Choroid plexus epithelial cell (primary cell): ENCODE measurements around the gene GNA14.
"Not testable (repeated sequence)": the region's sequence is repeated elsewhere in the genome, so short reads cannot be mapped to it uniquely, and the experiment has no call there.

Experiments
- DNase-seq: peaks from one replicate; pipeline ENCODE4 v3.0.0-alpha.2; 2010; ENCODE audit warnings: low read depth
- H3K4me3 ChIP-seq: 2 replicates; pipeline ENCODE4 v1.5.1; 2011; ENCODE audit warnings: low read depth, mild to moderate bottlenecking, control low read depth, low read length, moderate library complexity
- TF ChIP-seq, protein P1 (sequence below): conservative IDR thresholded peaks from 2 replicates; pipeline ENCODE4 v1.5.1; 2011; ENCODE audit warnings: low read depth, mild to moderate bottlenecking, control low read depth, inconsistent platforms, low read length, moderate library complexity

GNA14 gene

DNA sequence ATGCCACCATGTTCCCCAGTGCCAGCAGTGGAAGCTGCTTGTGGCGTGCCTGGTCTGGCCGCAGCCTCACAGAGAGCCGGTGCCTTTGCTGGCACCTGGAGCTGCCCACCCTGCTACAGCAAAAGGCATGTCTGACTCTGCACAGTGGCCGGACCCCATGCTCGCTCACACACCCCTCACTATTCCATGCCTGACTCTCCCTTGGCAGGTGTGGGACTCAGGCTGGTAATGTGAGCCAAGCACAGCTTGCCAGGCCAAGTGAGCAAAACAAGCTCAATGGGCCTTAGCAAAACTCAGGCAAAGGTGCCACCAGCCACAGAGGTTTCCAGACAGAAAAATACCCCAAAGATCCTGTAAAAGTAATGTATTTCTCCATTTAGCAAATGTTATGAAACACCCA lies 15.5 kb downstream of the GNA14 start:
- H3K4me3 ChIP-seq: no peak overlapping the region
- TF ChIP-seq, protein P1, sequence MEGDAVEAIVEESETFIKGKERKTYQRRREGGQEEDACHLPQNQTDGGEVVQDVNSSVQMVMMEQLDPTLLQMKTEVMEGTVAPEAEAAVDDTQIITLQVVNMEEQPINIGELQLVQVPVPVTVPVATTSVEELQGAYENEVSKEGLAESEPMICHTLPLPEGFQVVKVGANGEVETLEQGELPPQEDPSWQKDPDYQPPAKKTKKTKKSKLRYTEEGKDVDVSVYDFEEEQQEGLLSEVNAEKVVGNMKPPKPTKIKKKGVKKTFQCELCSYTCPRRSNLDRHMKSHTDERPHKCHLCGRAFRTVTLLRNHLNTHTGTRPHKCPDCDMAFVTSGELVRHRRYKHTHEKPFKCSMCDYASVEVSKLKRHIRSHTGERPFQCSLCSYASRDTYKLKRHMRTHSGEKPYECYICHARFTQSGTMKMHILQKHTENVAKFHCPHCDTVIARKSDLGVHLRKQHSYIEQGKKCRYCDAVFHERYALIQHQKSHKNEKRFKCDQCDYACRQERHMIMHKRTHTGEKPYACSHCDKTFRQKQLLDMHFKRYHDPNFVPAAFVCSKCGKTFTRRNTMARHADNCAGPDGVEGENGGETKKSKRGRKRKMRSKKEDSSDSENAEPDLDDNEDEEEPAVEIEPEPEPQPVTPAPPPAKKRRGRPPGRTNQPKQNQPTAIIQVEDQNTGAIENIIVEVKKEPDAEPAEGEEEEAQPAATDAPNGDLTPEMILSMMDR: no peak
- no peak for DNase-seq

DNA sequence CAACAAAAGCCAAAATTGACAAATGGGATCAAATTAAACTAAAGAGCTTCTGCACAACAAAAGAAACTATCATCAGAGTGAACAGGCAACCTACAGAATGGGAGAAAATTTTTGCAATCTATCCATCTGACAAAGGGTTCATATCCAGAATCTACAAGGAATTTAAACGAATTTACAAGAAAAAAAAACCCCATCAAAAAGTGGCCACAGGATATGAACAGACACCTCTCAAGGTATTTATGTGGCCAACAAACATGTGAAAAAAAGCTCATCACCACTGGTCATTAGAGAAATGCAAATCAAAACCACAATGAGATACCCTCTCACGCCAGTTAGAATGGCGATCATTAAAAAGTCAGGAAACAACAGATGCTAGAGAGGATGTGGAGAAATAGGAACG lies 19.3 kb downstream of the GNA14 start:
- not testable (repeated sequence) for H3K4me3 ChIP-seq, DNase-seq

DNA sequence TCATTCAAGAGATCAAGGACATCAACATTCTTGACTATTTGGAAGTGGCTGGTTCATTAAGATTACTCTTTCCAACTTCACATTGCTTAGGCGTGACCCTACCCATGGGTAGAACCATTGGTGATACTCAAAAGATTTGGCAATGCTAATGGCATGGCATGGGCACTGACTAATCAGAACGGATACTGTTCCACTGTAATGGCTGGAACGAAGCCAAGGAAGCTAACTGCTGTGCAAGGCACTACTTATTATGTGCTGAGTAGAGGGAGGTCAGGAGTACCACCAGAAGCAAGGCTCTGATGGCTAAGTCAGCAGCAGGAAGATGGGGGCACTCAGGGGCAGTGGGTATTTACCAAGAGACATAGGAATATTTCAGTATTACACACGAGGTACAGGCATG lies 31.9 kb downstream of the GNA14 start:
- TF ChIP-seq, protein P1: no peak
- H3K4me3 ChIP-seq: no peak overlapping the region
- DNase-seq: peak; percentile 21

DNA sequence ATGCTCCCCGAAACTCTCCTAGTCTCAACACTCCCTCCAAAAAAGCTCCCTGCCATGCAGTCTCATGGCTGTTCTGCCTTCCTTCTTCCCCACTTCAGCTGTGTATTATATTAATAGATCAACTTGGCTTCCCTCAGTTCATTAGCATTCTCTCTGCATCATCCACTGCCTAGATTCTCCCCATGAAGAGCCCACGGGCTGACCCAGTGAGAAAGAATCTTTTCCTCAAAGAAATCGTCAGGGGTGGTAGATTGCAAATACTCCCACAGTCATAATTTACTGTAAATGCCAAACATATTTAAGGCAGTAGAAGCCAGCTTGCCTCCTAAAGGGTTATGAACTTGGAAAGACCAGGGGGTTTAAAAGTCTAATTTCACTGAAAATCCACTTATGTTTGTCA lies 33.5 kb downstream of the GNA14 start:
- peak; percentile 43 for DNase-seq
- TF ChIP-seq, protein P1: no peak
- no peak overlapping the region for H3K4me3 ChIP-seq

DNA sequence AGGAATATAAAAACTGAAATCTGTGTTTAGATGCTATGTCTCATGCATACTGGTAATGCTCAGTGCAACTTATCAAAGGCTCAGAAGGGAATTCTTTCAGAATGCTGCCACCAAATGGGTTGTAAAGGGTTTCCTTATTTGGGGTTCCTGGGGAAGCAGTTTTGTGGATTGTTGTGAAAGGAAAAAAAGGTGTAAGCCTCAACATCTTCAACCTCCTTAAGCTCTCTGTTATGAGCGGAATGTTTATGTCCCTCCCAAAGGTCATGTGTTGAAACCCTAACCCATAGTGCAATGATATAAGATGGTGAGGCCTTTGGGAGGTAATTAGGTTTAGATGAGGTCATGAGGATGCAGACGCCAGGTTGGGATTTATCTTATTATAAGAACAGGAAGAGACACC lies 41.6 kb downstream of the GNA14 start:
- TF ChIP-seq, protein P1: no peak
- no peak overlapping the region for H3K4me3 ChIP-seq
- DNase-seq: no peak

DNA sequence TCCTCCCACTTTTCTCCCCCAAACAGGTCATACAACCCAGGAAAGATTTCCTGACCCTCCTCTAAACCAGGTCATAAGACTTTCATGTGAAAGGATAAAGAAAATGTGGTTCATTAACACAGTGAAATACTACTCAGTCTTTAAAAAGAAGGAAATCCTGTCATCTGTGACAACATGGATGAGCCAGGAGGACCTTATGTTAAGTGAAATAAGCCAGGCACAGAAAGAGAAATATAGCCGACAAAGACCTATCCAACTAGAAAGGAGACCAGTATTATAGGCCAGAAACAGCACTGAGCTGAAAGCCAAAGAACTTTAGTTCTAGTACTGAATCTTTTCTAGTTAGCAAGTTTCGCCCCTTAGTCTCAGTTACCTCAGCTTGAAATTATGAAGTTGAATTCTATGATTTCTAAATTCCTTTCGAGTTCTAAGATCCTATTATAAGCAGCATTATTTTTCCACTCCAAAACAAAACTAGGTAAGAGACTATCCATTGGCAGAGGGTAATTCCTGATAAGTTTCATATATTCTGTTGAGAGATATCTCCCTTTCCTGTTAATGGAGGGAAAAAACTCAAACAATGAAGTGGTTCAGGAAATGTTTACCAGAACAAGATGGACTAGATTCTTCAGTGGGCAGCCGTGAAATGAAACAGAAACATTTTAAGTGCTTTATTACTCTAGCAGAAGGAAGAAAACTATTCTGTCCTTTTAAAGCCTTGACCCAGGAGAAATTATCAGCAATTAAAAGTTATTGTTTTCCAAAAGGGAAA lies 42.5 kb downstream of the GNA14 start:
- no peak overlapping the region for H3K4me3 ChIP-seq
- TF ChIP-seq, protein P1: no peak
- no peak for DNase-seq

DNA sequence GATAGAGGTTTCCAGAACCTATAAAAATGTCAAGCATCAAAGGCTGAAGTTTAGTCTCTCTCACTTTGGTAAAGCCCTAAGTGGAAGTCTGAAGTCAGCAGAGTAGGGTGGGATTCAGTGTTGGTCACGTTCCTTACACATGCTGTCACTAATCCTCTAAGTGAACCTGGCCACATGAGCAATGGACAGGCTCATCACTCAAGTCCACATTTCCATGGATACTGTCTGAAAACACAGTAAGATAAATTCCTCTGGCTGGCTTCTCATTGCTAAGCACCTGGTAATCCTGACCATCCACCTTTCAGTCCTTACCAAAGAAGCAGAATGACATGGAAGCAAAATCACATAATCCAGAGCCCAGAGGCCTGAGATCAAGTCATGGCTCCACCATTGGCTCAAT lies 43.8 kb downstream of the GNA14 start:
- no peak overlapping the region for H3K4me3 ChIP-seq
- no peak for DNase-seq
- TF ChIP-seq, protein P1: no peak

DNA sequence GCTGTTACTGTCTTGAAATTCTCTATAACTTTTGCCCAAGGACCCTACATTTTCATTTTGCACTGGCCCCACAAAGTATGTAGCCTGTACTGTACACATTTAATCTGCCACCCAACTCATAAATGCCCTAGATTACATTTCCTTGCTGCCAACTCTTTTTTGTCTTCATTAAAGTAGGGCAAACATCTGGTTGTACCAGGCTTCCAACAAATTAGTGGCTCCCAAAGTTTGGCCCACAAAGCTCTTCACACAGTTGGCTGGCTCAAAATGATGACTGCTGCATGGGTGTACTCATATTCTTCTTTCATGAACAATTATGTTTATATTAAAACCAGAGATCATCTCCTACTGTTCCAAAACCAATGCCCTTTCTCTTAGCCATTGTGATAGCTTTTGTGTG lies 45.3 kb downstream of the GNA14 start:
- no peak for DNase-seq
- TF ChIP-seq, protein P1: no peak
- H3K4me3 ChIP-seq: no peak overlapping the region
